Thyroid gland (tissue), 4 donors: ENCODE measurements around the gene MACROD1. TPM values are rescaled to one million over a fixed set of nuclear protein-coding genes. Genes with fewer than 3 reads are reported as not detected.

Experiments used
- DNase-seq, 2 donors: peaks; one replicate each; pipeline ENCODE4 v3.0.0-alpha.2; 2019
- H3K27ac ChIP-seq, 3 donors: fragments of 200-600 bp; sonication (generic); 1 replicate in 2 of 3; 2 replicates in 1 of 3; pipeline ENCODE4 v1.5.1; 2016 to 2019; ENCODE audit warnings: mild to moderate bottlenecking in 1 of 3, moderate library complexity in 1 of 3
- H3K27me3 ChIP-seq: fragments of 200-600 bp; sonication (generic); one replicate; pipeline ENCODE4 v1.5.1; 2019
- H3K36me3 ChIP-seq, 2 donors: fragments of 200-600 bp; sonication (generic); one replicate each; pipeline ENCODE4 v1.5.1; 2016 to 2019
- H3K4me1 ChIP-seq, 2 donors: fragments of 200-600 bp; sonication (generic); one replicate each; pipeline ENCODE4 v1.5.1; 2017 to 2019
- H3K4me3 ChIP-seq, 3 donors: fragments of 200-600 bp; sonication (generic); replicated peaks in 1 of 3; 1 replicate in 2 of 3; 2 replicates in 1 of 3; pipeline ENCODE4 v1.5.1; 2016; ENCODE audit warnings: mild to moderate bottlenecking in 1 of 3
- H3K9me3 ChIP-seq: fragments of 200-600 bp; sonication (generic); one replicate; pipeline ENCODE4 v1.5.1; 2017
- CTCF ChIP-seq, 6 experiments: fragments of 200-600 bp in 3 of 6; fragments of 450-650 bp in 3 of 6; sonication (generic) in 3 of 6; IDR thresholded peaks; one replicate each; pipeline ENCODE4 v1.5.1; 2016 to 2019; ENCODE audit warnings: antibody characterized with exemption in 6 of 6, mild to moderate bottlenecking in 2 of 6, inconsistent platforms in 1 of 6, moderate library complexity in 1 of 6
- POLR2A ChIP-seq, 2 donors: fragments of 450-650 bp; IDR thresholded peaks; one replicate each; pipeline ENCODE4 v1.6.1; 2017; ENCODE audit warnings: antibody characterized with exemption in 2 of 2, mild to moderate bottlenecking in 2 of 2, moderate library complexity in 1 of 2
- whole genome bisulfite sequencing, 2 donors: methylation state at CpG; one replicate each; pipeline ENCODE4 v1.1.5; 2017; 5-methylcytosine and 5-hydroxymethylcytosine counted together
- intact Hi-C: fragments of 100-400 bp; cut with DNase I; formaldehyde crosslinking; loops from one replicate; pipeline ENCODE4 v1.15.1; 2023
- total RNA-seq, 4 donors: library from RNA; depleted of rRNA; stranded (reverse); fragments of >200 nt; gene quantifications; one replicate each; pipeline ENCODE4 v1.2.3, GENCODE V29; 2016

MACROD1 gene
- total RNA-seq, 4 donors from 2014 or later: 62.5 to 89.5 (median 70.0) TPM

GRCh38 chr11:64056861-64057260 is 109.1 kb downstream of the MACROD1 start:
- H3K4me3 ChIP-seq: no peak overlapping the region
- H3K4me1 ChIP-seq: peaks cover 18 to 27% of the 10 kb centered on the region in 2 donors
- H3K9me3 ChIP-seq: no peaks in the 10 kb centered on the region
- H3K27me3 ChIP-seq: no peaks in the 10 kb centered on the region
- intact Hi-C loops: no loop called here
- WGBS, 2 donors: 88 to 92% methylated on average over 5 to 13 of the region's 13 CpGs
- TF ChIP-seq CTCF (IDR thresholded peaks at IDR 0.05) (no peak), POLR2A (IDR thresholded peaks at IDR 0.05) (no peak)
- H3K27ac ChIP-seq: peak overlapping the region in 1 of 3 donors; percentile 8
- DNase-seq: no peak
- no peaks in the 10 kb centered on the region for H3K36me3 ChIP-seq

GRCh38 chr11:64056213-64056785 is 109.6 kb downstream of the MACROD1 start:
- Histone ChIP-seq H3K9me3 (no peaks in the 10 kb centered on the region), H3K27me3 (no peaks in the 10 kb centered on the region), H3K4me1 (peaks cover 18 to 26% of the 10 kb centered on the region in 2 donors), H3K36me3 (no peaks in the 10 kb centered on the region), H3K27ac (no peak overlapping the region), H3K4me3 (no peak overlapping the region)
- TF ChIP-seq POLR2A (IDR thresholded peaks at IDR 0.05) (no peak), CTCF (IDR thresholded peaks at IDR 0.05) (no peak)
- 74 to 90% methylated on average over 11 to 14 of the region's 15 CpGs for WGBS, 2 donors
- intact Hi-C loops: no loop called here
- DNase-seq: no peak

GRCh38 chr11:64055077-64055476 is 110.8 kb downstream of the MACROD1 start:
- Histone ChIP-seq H3K27me3 (no peaks in the 10 kb centered on the region), H3K4me3 (no peak overlapping the region), H3K36me3 (no peaks in the 10 kb centered on the region), H3K9me3 (no peaks in the 10 kb centered on the region), H3K4me1 (peaks cover 14 to 16% of the 10 kb centered on the region in 2 donors), H3K27ac (no peak overlapping the region)
- 46 to 95% methylated on average over 1 to 8 of the region's 8 CpGs for WGBS, 2 donors
- DNase-seq: peak; percentile 61 to 62
- TF ChIP-seq CTCF (IDR thresholded peaks at IDR 0.05) (no peak), POLR2A (IDR thresholded peaks at IDR 0.05) (no peak)
- intact Hi-C loops: no loop called here

- Histone ChIP-seq H3K27me3 (no peaks in the 10 kb centered on the region), H3K4me3 (no peak overlapping the region), H3K36me3 (no peaks in the 10 kb centered on the region), H3K4me1 (peaks cover 14 to 16% of the 10 kb centered on the region in 2 donors), H3K27ac (no peak overlapping the region), H3K9me3 (no peaks in the 10 kb centered on the region)
- DNase-seq: peak; percentile 43 to 44
- WGBS, 2 donors: 55 to 88% methylated on average over 8 to 11 of the region's 15 CpGs
- intact Hi-C loops: no loop called here
- TF ChIP-seq POLR2A (IDR thresholded peaks at IDR 0.05) (no peak), CTCF (IDR thresholded peaks at IDR 0.05) (no peak)
These were observed 112.2 kb downstream of the MACROD1 start for GRCh38 chr11:64053699-64054098.

GRCh38 chr11:64052938-64053622 is 112.8 kb downstream of the MACROD1 start:
- intact Hi-C loops: no loop called here
- Histone ChIP-seq H3K4me3 (no peak overlapping the region), H3K9me3 (no peaks in the 10 kb centered on the region), H3K4me1 (peaks cover 14 to 16% of the 10 kb centered on the region in 2 donors), H3K27ac (no peak overlapping the region), H3K27me3 (no peaks in the 10 kb centered on the region), H3K36me3 (no peaks in the 10 kb centered on the region)
- 90% methylated on average over 5 to 10 of the region's 11 CpGs for WGBS, 2 donors
- no peak for TF ChIP-seq POLR2A (IDR thresholded peaks at IDR 0.05)
- no peak for TF ChIP-seq CTCF (IDR thresholded peaks at IDR 0.05)
- DNase-seq: no peak
